Measurements from ENCODE around the gene MAPKAP1.

GRCh38 chr9:125750627-125751011 is 43.6 kb upstream of the MAPKAP1 start:
- TF ChIP-seq CTCF (IDR thresholded peaks at IDR 0.05), result no peak
- no peak for TF ChIP-seq POLR2A (IDR thresholded peaks at IDR 0.05)
